Epidermal melanocyte (primary cell): ENCODE measurements around the gene MRPS18A.
"Not testable (repeated sequence)": the region's sequence is repeated elsewhere in the genome, so short reads cannot be mapped to it uniquely, and the experiment has no call there.

Experiments
- DNase-seq: peaks from one replicate; pipeline ENCODE4 v3.0.0; 2011; ENCODE audit warnings: low spot score; ENCODE audit not compliant: insufficient read length

MRPS18A gene

GRCh38 chr6:43671801-43672690 is 15.5 kb downstream of the MRPS18A start:
- no peak for DNase-seq

GRCh38 chr6:43671011-43671800 is 16.4 kb downstream of the MRPS18A start:
- DNase-seq = no peak

GRCh38 chr6:43670623-43670986 is 17.0 kb downstream of the MRPS18A start:
- no peak for DNase-seq

- DNase-seq = no peak
These were observed 17.5 kb downstream of the MRPS18A start for GRCh38 chr6:43669922-43670622.

- DNase-seq = no peak
These were observed 18.3 kb downstream of the MRPS18A start for GRCh38 chr6:43669050-43669921.

GRCh38 chr6:43668151-43669028 is 19.2 kb downstream of the MRPS18A start:
- DNase-seq = peak; percentile 48

- peak; percentile 82 for DNase-seq
These were observed 20.1 kb downstream of the MRPS18A start for GRCh38 chr6:43667245-43668150.

GRCh38 chr6:43666196-43666920 is 21.2 kb downstream of the MRPS18A start:
- DNase-seq = no peak

- DNase-seq = no peak
These were observed 22.2 kb downstream of the MRPS18A start for GRCh38 chr6:43665376-43665775.

GRCh38 chr6:43662948-43663347 is 24.6 kb downstream of the MRPS18A start:
- not testable (repeated sequence) for DNase-seq

- no peak for DNase-seq
These were observed 29.4 kb downstream of the MRPS18A start for GRCh38 chr6:43658161-43658560.

- DNase-seq = no peak
These were observed 30.3 kb downstream of the MRPS18A start for GRCh38 chr6:43657221-43657802.

GRCh38 chr6:43652822-43653221 is 34.8 kb downstream of the MRPS18A start:
- not testable (repeated sequence) for DNase-seq

- DNase-seq = no peak
These were observed 39.3 kb downstream of the MRPS18A start for GRCh38 chr6:43648248-43648647.

- DNase-seq = no peak
These were observed 40.0 kb downstream of the MRPS18A start for GRCh38 chr6:43647613-43648012.

- DNase-seq = no peak
These were observed 42.0 kb downstream of the MRPS18A start for GRCh38 chr6:43645613-43645964.

- DNase-seq = peak; percentile 69
These were observed 42.5 kb downstream of the MRPS18A start, which contains the start of gene RSPH9 for GRCh38 chr6:43644940-43645612. RSPH9 (plus strand) TSS chr6:43645036; CDS start chr6:43645099, 63 bp downstream.
